HepG2 (cell line): ENCODE measurements around the gene AUTS2. TPM values are rescaled to one million over a fixed set of nuclear protein-coding genes. Genes with fewer than 3 reads are reported as not detected.

ENCODE experiments used
- ATAC-seq: fragments of 200-7000 bp; cut with Tn5 transposase; 3 replicates; pipeline ENCODE4 v1.9.1; 2020; ENCODE audit warnings: mild to moderate bottlenecking, moderate library complexity
- BruUV-seq: library from RNA; stranded (reverse); fragments of 400-500 nt; replicated peaks from 2 replicates; lab custom pipeline; 2021; lab: Mats Ljungman, UMichigan
- CTCF ChIA-PET: fragments of 300-600 bp; formaldehyde crosslinking; extraction: SDS; loops from one replicate; lab custom pipeline; 2021; ENCODE audit warnings: low total read pairs, inconsistent platforms, low intra/inter-chr PET ratio; lab: Yijun Ruan, JAX
- POLR2A ChIA-PET: fragments of 350-600 bp; sonication (Branson Sonifier 250); formaldehyde crosslinking; loops from one replicate; lab custom pipeline; 2020; ENCODE audit warnings: antibody characterized with exemption, inconsistent platforms; lab: Yijun Ruan, JAX
- DNase-seq: peaks from one replicate; pipeline ENCODE4 v3.0.0-alpha.2; 2015; ENCODE audit warnings: low spot score
- FAIRE-seq: peaks from 3 replicates; lab custom pipeline; 2011; peaks lifted over from hg19 to GRCh38; lab: Jason Lieb, UNC
- H2AFZ ChIP-seq: one replicate; pipeline ENCODE4 v1.6.1; 2011; ENCODE audit warnings: low read length, inconsistent platforms
- H3K27ac ChIP-seq: fragments of 300-600 bp; 3 replicates; pipeline ENCODE4 v1.8.0; 2011; ENCODE audit warnings: mixed run types, mild to moderate bottlenecking, mixed read lengths, low read length, inconsistent platforms; ENCODE audit not compliant: insufficient read depth; ENCODE audit errors: extremely low read length
- H3K27me3 ChIP-seq, 2 experiments: fragments of 200-600 bp in 1 of 2; 2 replicates in 1 of 2; 3 replicates in 1 of 2; pipeline versions ENCODE4 v1.6.0 to v1.8.0; 2011; ENCODE audit warnings: low read length in 2 of 2, mild to moderate bottlenecking in 2 of 2, moderate library complexity in 2 of 2, inconsistent platforms in 1 of 2; ENCODE audit not compliant: insufficient read depth in 2 of 2, control insufficient read depth in 1 of 2
- H3K36me3 ChIP-seq, 2 experiments: fragments of 200-600 bp in 1 of 2; replicated peaks in 1 of 2; 2 replicates in 1 of 2; 3 replicates in 1 of 2; pipeline versions ENCODE4 v1.5.1 to v1.8.0; 2011; ENCODE audit warnings: low read length in 2 of 2, inconsistent platforms in 1 of 2; ENCODE audit not compliant: insufficient read depth in 2 of 2, control insufficient read depth in 1 of 2
- H3K4me1 ChIP-seq: 2 replicates; pipeline ENCODE4 v1.5.1; 2012; ENCODE audit warnings: low read length, inconsistent platforms; ENCODE audit not compliant: insufficient read depth
- H3K4me2 ChIP-seq: 2 replicates; pipeline ENCODE4 v1.6.0; 2011; ENCODE audit warnings: low read depth, low read length, inconsistent platforms
- H3K4me3 ChIP-seq, 3 experiments: fragments of 200-600 bp in 1 of 3; sonication (generic), shearing (Covaris generic) in 1 of 3; replicated peaks in 1 of 3; 2 replicates each; pipeline ENCODE4 v1.5.1; 2011 to 2016; ENCODE audit warnings: low read length in 3 of 3, inconsistent platforms in 2 of 3, low read depth in 2 of 3, mild to moderate bottlenecking in 2 of 3, control low read depth in 1 of 3, mixed read lengths in 1 of 3; ENCODE audit not compliant: insufficient read depth in 1 of 3
- H3K79me2 ChIP-seq: one replicate; pipeline ENCODE4 v1.6.1; 2011; ENCODE audit warnings: low read length, inconsistent platforms; ENCODE audit not compliant: insufficient read depth
- H3K9ac ChIP-seq: 2 replicates; pipeline ENCODE4 v1.6.0; 2011; ENCODE audit warnings: mild to moderate bottlenecking, low read depth, low read length, inconsistent platforms; ENCODE audit not compliant: insufficient read depth
- H3K9me3 ChIP-seq: 2 replicates; pipeline ENCODE4 v1.5.1; 2012; ENCODE audit warnings: mild to moderate bottlenecking, low read length
- H4K20me1 ChIP-seq: 2 replicates; pipeline ENCODE4 v1.6.0; 2011; ENCODE audit warnings: inconsistent platforms, mild to moderate bottlenecking, low read length, moderate library complexity; ENCODE audit not compliant: insufficient read depth
- HHEX ChIP-seq: IDR thresholded peaks from 2 replicates; pipeline ENCODE4 v1.6.1; 2016; ENCODE audit warnings: control low read depth
- KDM6A ChIP-seq: IDR thresholded peaks from 2 replicates; pipeline ENCODE4 v1.6.1; 2016; ENCODE audit warnings: low read depth
- MTA3 ChIP-seq: sonication (generic); formaldehyde crosslinking; IDR thresholded peaks from 2 replicates; pipeline ENCODE4 v1.4.0; 2020; ENCODE audit warnings: missing genetic modification reagents
- MXD4 ChIP-seq: IDR thresholded peaks from 2 replicates; pipeline ENCODE4 v1.6.1; 2016; ENCODE audit warnings: mild to moderate bottlenecking, missing biosample characterization, missing genetic modification reagents
- NFIC ChIP-seq: IDR thresholded peaks from 2 replicates; pipeline ENCODE4 v1.6.1; 2012; ENCODE audit warnings: mild to moderate bottlenecking, low read length, inconsistent platforms
- PRDM10 ChIP-seq: sonication (generic); formaldehyde crosslinking; IDR thresholded peaks from 2 replicates; pipeline ENCODE4 v1.4.0; 2020; ENCODE audit warnings: low read depth, missing genetic modification reagents
- TAF1 ChIP-seq: sonication (generic); formaldehyde crosslinking; IDR thresholded peaks from 2 replicates; pipeline ENCODE4 v1.4.0; 2020; ENCODE audit warnings: missing genetic modification reagents
- TEAD2 ChIP-seq: sonication (generic); formaldehyde crosslinking; IDR thresholded peaks from 2 replicates; pipeline ENCODE4 v1.9.0; 2021; ENCODE audit warnings: missing genetic modification reagents
- U2AF2 ChIP-seq: fragments of 200-400 bp; formaldehyde crosslinking; IDR thresholded peaks from 2 replicates; pipeline ENCODE4 v1.6.1; 2017; ENCODE audit warnings: low read depth, mild to moderate bottlenecking, low read length
- ZNF235 ChIP-seq: sonication (generic); formaldehyde crosslinking; IDR thresholded peaks from 2 replicates; pipeline ENCODE4 v1.8.1; 2023; ENCODE audit warnings: mild to moderate bottlenecking, missing genetic modification reagents, borderline replicate concordance
- ZNF619 ChIP-seq: sonication (generic); formaldehyde crosslinking; IDR thresholded peaks from 2 replicates; pipeline ENCODE4 v1.4.0; 2020; ENCODE audit warnings: mild to moderate bottlenecking, missing genetic modification reagents
- ZSCAN5A ChIP-seq: sonication (generic); formaldehyde crosslinking; IDR thresholded peaks from 2 replicates; pipeline ENCODE4 v1.8.0; 2022; ENCODE audit warnings: mild to moderate bottlenecking, missing genetic modification reagents, borderline replicate concordance
- WGBS: methylation state at CpG from one replicate; pipeline ENCODE4 v1.1.6; 2017; ENCODE audit warnings: low lambda C conversion rate; 5-methylcytosine and 5-hydroxymethylcytosine counted together
- in situ Hi-C: cut with HindIII; loops from 2 replicates; pipeline ENCODE4 v1.10.0; 2017; ENCODE audit warnings: low pct_unique_long_range_greater_than_20kb; ENCODE audit not compliant: extremely low pct_ligation_motif_present
- intact Hi-C: fragments of 100-400 bp; cut with micrococcal nuclease; formaldehyde crosslinking; loops from one replicate; pipeline ENCODE4 v1.10.0; 2022; ENCODE audit not compliant: unreplicated experiment
- polyA plus RNA-seq, 8 experiments: library from polyadenylated mRNA; depleted of rRNA in 3 of 8; stranded (reverse) in 7 of 8; unstranded in 1 of 8; fragments of >200 nt; fragmentation: Illumina TruSeq in 4 of 8; extraction: Trizol in 4 of 8; gene quantifications; 2 replicates each; pipeline versions ENCODE4 v1.2.1 to v1.2.3, GENCODE V29; 2011 to 2016; ENCODE audit warnings: low read depth in 4 of 8, missing spikeins in 1 of 8, mixed read lengths in 1 of 8; ENCODE audit not compliant: insufficient read depth in 1 of 8
- total RNA-seq, 5 experiments: library from RNA; depleted of rRNA; stranded (reverse); fragments of >200 nt; fragmentation: Illumina TruSeq; extraction: Trizol; gene quantifications; 2 replicates each; pipeline ENCODE4 v1.2.3, GENCODE V29; 2016; ENCODE audit warnings: low read depth in 1 of 5

The AUTS2 gene
- total and polyA plus RNA-seq, 2 of the 13 experiments (the other 11 are each of a cell fraction or from before 2014, with no cell fraction given) = 0.38 TPM; not detected in 1

GRCh38 chr7:69799048-69799697, 200.9 kb downstream of the AUTS2 start:
- 0% methylated on average over 2 of the region's 4 CpGs for WGBS

More at GRCh38 chr7:69799048-69799697, 200.9 kb downstream of the AUTS2 start:
- no peak overlapping the region for H3K4me3 ChIP-seq
- H3K36me3 ChIP-seq = no peaks in the 10 kb centered on the region
- FAIRE-seq (no peak), ATAC-seq (no peak), DNase-seq (no peak)
- no peak overlapping the region for H2AFZ ChIP-seq
- no peaks in the 10 kb centered on the region for H4K20me1 ChIP-seq
- ChIA-PET CTCF (no interaction called here), POLR2A (no interaction called here)
- BruUV-seq = no TSS peak
- no peak overlapping the region for H3K27ac ChIP-seq
- H3K4me2 ChIP-seq = no peak overlapping the region
- no peaks in the 10 kb centered on the region for H3K4me1 ChIP-seq
- in situ Hi-C loops = no loop called here
- H3K9me3 ChIP-seq = no peaks in the 10 kb centered on the region
- intact Hi-C loops = no loop called here
- H3K9ac ChIP-seq = no peak overlapping the region
- TF ChIP-seq MTA3 (CRISPR knock-in tag) (no peak), PRDM10 (CRISPR knock-in tag) (no peak), NFIC (no peak), MXD4 (CRISPR knock-in tag) (no peak), U2AF2 (no peak), HHEX (CRISPR knock-in tag) (no peak), ZSCAN5A (CRISPR knock-in tag) (no peak), KDM6A (CRISPR knock-in tag) (no peak), ZNF619 (CRISPR knock-in tag) (no peak), TAF1 (CRISPR knock-in tag) (no peak), ZNF235 (CRISPR knock-in tag) (no peak), TEAD2 (CRISPR knock-in tag) (no peak)
- H3K79me2 ChIP-seq = no peaks in the 10 kb centered on the region
- H3K27me3 ChIP-seq = no peaks in the 10 kb centered on the region
